Stimulated activated CD8-positive, alpha-beta memory T cell treated with anti-CD3 and anti-CD28 coated beads, Interleukin-7, amount 100 ng/mL, for 1 hour (primary cell): ENCODE measurements around the gene PGP.
"Not testable (repeated sequence)": the region's sequence is repeated elsewhere in the genome, so short reads cannot be mapped to it uniquely, and the experiment has no call there.

ENCODE experiments used
- DNase-seq, 2 donors: peaks; one replicate each; pipeline ENCODE4 v3.0.0-alpha.2; 2020; ENCODE audit warnings: low read depth in 2 of 2

PGP gene

GRCh38 chr16:2214719-2214968 lies at the start of gene PGP:
Gene PGP (minus strand): TSS chr16:2214840. CDS start chr16:2214777, 63 bp downstream.
- no peak for DNase-seq

- DNase-seq: not testable (repeated sequence)
Measured at GRCh38 chr16:2263026-2263425, 48.4 kb upstream of the PGP start.

GRCh38 chr16:2260250-2260649 lies 45.6 kb upstream of the PGP start:
- no peak for DNase-seq

GRCh38 chr16:2258530-2258929 lies 43.9 kb upstream of the PGP start:
- not testable (repeated sequence) for DNase-seq

GRCh38 chr16:2257726-2258125 lies 43.1 kb upstream of the PGP start:
- no peak for DNase-seq

- no peak for DNase-seq
Measured at GRCh38 chr16:2256531-2257140, 42.0 kb upstream of the PGP start.

- no peak for DNase-seq
Measured at GRCh38 chr16:2253293-2253692, 38.7 kb upstream of the PGP start.

- DNase-seq: no peak
Measured at GRCh38 chr16:2252806-2253148, 38.1 kb upstream of the PGP start.

- peak; percentile 54 to 64 for DNase-seq
Measured at GRCh38 chr16:2251296-2252111, 36.9 kb upstream of the PGP start, which contains the start of gene ECI1. Gene ECI1 (minus strand): TSS chr16:2251587. CDS start chr16:2251566, 21 bp downstream.

- DNase-seq: no peak
Measured at GRCh38 chr16:2250652-2251295, 36.1 kb upstream of the PGP start.

GRCh38 chr16:2246301-2246885 lies 31.8 kb upstream of the PGP start:
- DNase-seq: no peak

- DNase-seq: no peak
Measured at GRCh38 chr16:2244926-2245795, 30.5 kb upstream of the PGP start.

GRCh38 chr16:2244301-2244700 lies 29.7 kb upstream of the PGP start:
- no peak for DNase-seq

GRCh38 chr16:2243781-2244180 lies 29.1 kb upstream of the PGP start:
- DNase-seq: no peak

- no peak for DNase-seq
Measured at GRCh38 chr16:2243031-2243528, 28.4 kb upstream of the PGP start.

GRCh38 chr16:2242598-2242997 lies 28.0 kb upstream of the PGP start:
- no peak for DNase-seq

- DNase-seq: not testable (repeated sequence)
Measured at GRCh38 chr16:2240331-2240730, 25.7 kb upstream of the PGP start.

GRCh38 chr16:2238838-2239675 lies 24.4 kb upstream of the PGP start:
- DNase-seq: no peak

- no peak for DNase-seq
Measured at GRCh38 chr16:2238150-2238837, 23.7 kb upstream of the PGP start.
